ENCODE results near the gene MAN2B2.
"Not testable (repeated sequence)": the region's sequence is repeated elsewhere in the genome, so short reads cannot be mapped to it uniquely, and the experiment has no call there.

Gene MAN2B2

DNA sequence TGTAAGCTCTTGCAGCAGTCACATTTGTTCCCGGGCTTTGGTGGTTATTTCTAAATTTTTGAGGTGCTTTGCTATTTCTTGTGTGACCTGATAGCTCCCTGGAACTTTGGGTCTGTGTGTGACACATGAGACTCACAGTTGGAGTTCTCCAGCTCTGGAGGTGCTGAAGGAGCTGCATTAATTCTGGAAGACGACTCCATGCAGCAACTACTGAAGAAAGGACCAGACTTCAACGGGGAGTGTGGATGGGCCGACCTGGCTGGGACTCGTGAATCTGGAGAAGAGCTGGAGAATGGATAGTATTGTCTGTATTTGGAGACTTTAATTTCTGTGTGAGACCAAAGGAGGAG is 67.0 kb downstream of the MAN2B2 start:
- DNase-seq (ENCODE audit: low read depth) = no peak
- H3K4me3 ChIP-seq (ENCODE audit: low read length) = peak overlapping the region; percentile 76
- no peak for TF ChIP-seq CTCF (conservative IDR thresholded peaks at IDR 0.05; ENCODE audit: low read length)

GRCh38 chr4:6643141-6643847 is 68.3 kb downstream of the MAN2B2 start:
- no peak overlapping the region for H3K4me3 ChIP-seq (ENCODE audit: low read length)
- DNase-seq (ENCODE audit: low read depth) = no peak

GRCh38 chr4:6644792-6645530 is 70.0 kb downstream of the MAN2B2 start:
- no peak for DNase-seq (ENCODE audit: low read depth)
- TF ChIP-seq CTCF (conservative IDR thresholded peaks at IDR 0.05; ENCODE audit: low read length) = no peak
- no peak overlapping the region for H3K4me3 ChIP-seq (ENCODE audit: low read length)

More at GRCh38 chr4:6643141-6643847, 68.3 kb downstream of the MAN2B2 start:
- TF ChIP-seq CTCF (conservative IDR thresholded peaks at IDR 0.05; ENCODE audit: low read length) = no peak

DNA sequence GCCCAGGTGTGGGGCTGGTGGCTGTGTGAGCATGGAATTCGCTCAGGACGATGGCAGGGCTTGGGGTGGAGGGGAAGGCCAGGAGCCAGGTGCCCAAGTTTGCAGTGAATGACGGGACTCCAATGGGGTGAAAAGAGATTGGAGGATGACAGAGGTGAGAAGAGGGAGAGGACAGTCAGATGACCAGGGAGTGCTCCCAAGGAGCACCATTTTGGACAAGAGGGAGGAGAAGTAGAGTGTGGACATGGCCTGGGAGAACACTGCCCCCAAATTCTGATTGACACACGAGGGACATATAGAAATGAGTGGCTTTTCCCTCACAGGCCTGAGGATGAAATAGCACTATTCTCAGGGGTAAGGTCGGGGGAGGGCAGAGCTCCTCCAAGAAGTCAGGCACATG is 72.2 kb downstream of the MAN2B2 start:
- TF ChIP-seq CTCF (conservative IDR thresholded peaks at IDR 0.05; ENCODE audit: low read length) = no peak

GRCh38 chr4:6647582-6648230 is 72.7 kb downstream of the MAN2B2 start:
- TF ChIP-seq CTCF (conservative IDR thresholded peaks at IDR 0.05; ENCODE audit: low read length) = no peak
- H3K4me3 ChIP-seq (ENCODE audit: low read length) = no peak overlapping the region
- no peak for DNase-seq (ENCODE audit: low read depth)

More for the DNA sequence above, 72.2 kb downstream of the MAN2B2 start:
- DNase-seq (ENCODE audit: low read depth) = no peak
- no peak overlapping the region for H3K4me3 ChIP-seq (ENCODE audit: low read length)

DNA sequence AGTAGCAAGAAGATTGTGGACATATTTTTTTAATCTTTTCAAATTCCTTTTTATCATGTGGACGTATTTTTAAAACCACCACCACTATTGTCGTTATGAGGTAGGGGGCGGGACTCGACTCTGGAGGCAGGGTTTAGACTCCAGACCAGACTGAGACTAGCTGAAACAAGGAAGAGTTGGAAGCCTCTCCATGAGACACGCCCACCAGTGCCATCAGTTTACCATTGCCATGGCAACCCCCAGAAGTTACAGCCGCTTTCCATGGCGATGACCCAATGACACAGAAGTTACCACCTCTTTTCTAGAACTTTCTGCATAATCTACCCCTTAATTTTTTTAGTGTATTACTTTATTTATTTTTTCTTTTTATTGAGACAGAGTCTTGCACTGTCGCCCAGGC is 74.2 kb downstream of the MAN2B2 start:
- H3K4me3 ChIP-seq (ENCODE audit: low read length) = no peak overlapping the region
- DNase-seq (ENCODE audit: low read depth) = no peak
- no peak for TF ChIP-seq CTCF (conservative IDR thresholded peaks at IDR 0.05; ENCODE audit: low read length)

DNA sequence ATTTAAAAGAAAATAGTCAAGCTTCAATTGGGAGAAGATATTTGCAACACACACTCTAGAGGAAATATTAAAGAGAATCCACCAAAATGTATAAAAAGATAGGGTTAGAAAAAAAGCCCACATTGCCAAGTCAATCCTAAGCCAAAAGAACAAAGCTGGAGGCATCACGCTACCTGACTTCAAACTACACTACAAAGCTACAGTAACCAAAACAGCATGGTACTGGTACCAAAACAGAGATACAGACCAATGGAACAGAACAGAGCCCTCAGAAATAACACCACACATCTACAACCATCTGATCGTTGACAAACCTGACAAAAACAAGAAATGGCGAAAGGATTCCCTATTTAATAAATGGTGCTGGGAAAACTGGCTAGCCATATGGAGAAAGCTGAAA is 79.2 kb downstream of the MAN2B2 start:
- not testable (repeated sequence) for DNase-seq (ENCODE audit: low read depth); H3K4me3 ChIP-seq (ENCODE audit: low read length)

GRCh38 chr4:6655291-6655690 is 80.3 kb downstream of the MAN2B2 start:
- not testable (repeated sequence) for H3K4me3 ChIP-seq (ENCODE audit: low read length); DNase-seq (ENCODE audit: low read depth)
